MG63 (cell line): Measurements from ENCODE around the gene HRAS. TPM values are rescaled to one million over a fixed set of nuclear protein-coding genes. Genes with fewer than 3 reads are reported as not detected.
A peak's percentile ranks its signal among the peaks of the same experiment; 100 is the strongest.

Experiments
- DNase-seq: peaks from one replicate; pipeline ENCODE4 v3.0.0-alpha.2; 2020
- H3K27me3 ChIP-seq: fragments of 250-450 bp; sonication (Bioruptor Pico); 2 replicates; pipeline ENCODE4 v1.5.1; 2020; ENCODE audit warnings: mild to moderate bottlenecking, moderate library complexity
- H3K36me3 ChIP-seq: fragments of 250-450 bp; sonication (Bioruptor Pico); 2 replicates; pipeline ENCODE4 v1.5.1; 2020; ENCODE audit warnings: mild to moderate bottlenecking, moderate library complexity
- H3K4me3 ChIP-seq: fragments of 250-450 bp; sonication (Bioruptor Pico); 2 replicates; pipeline ENCODE4 v1.5.1; 2020; ENCODE audit warnings: mild to moderate bottlenecking, moderate library complexity
- H3K9me3 ChIP-seq: fragments of 250-450 bp; sonication (Bioruptor Pico); 2 replicates; pipeline ENCODE4 v1.5.1; 2020; ENCODE audit warnings: mild to moderate bottlenecking, moderate library complexity
- total RNA-seq: library from RNA; depleted of rRNA; stranded (reverse); fragments of >200 nt; shearing (Covaris generic); gene quantifications from 2 replicates; pipeline ENCODE4 v1.2.3, GENCODE V29; 2014; ENCODE audit warnings: low replicate concordance

The HRAS gene
- total RNA-seq, 1 experiment from 2014 or later = 207 TPM

DNA sequence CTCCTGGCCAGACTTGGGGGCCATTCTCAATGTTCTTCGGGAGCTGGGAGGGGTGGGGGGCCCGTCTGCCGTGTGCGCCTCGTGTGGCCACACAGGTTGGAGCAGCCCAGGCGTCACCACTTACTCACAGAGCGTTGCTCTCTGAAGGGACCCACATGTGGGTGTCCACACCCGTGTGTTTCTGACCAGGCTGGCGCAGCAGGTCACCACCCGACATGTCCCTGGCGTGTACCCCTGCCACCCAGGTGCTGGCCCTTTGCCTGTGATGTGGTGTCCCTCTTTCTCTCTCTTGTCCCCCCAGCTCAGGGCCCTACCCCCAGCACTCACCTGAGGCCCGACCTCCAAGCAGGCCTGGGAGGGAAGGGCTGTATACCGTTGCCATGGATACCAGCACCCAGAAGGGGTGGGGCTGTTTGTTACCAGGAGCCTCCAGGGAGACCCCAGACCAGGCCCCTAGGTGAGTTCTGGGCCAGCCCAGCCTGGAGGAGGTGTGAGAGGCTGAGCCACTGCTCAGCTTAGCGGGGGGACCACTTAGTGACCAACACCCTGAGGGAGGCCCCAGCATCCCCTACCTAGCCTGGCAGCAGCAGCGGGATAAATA lies 23.7 kb upstream of the HRAS start:
- Histone ChIP-seq H3K36me3 (no peaks in the 10 kb centered on the region), H3K27me3 (peaks cover 12% of the 10 kb centered on the region), H3K4me3 (no peak overlapping the region), H3K9me3 (no peaks in the 10 kb centered on the region)
- no peak for DNase-seq

DNA sequence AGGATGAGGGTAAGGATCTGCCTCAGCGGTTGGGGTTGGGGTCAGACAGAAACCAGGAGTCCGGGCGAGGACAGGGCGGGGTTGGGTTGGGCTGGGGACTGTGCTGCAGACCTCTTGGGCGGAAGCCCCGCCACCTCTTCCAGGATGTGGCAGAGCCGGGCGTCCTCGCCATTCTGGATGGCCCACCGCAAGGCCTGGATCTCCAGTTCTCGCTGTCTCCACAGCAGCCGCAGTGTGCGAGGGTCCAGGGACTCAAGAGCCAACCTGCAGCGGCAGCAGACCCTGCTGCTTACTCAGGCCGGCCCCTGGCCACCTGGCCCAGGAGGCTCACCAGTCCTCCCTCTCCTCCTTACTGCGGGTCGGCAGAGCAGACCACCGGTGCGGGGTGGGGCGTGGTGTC lies 23.1 kb upstream of the HRAS start:
- Histone ChIP-seq H3K4me3 (no peak overlapping the region), H3K36me3 (no peaks in the 10 kb centered on the region), H3K9me3 (no peaks in the 10 kb centered on the region), H3K27me3 (peaks cover 12% of the 10 kb centered on the region)
- DNase-seq = no peak

- Histone ChIP-seq H3K4me3 (no peak overlapping the region), H3K36me3 (no peaks in the 10 kb centered on the region), H3K9me3 (no peaks in the 10 kb centered on the region), H3K27me3 (peaks cover 12% of the 10 kb centered on the region)
- DNase-seq = no peak
These were observed 22.2 kb upstream of the HRAS start for GRCh38 chr11:557328-558132.

- H3K36me3 ChIP-seq = no peaks in the 10 kb centered on the region
- DNase-seq = no peak
- no peaks in the 10 kb centered on the region for H3K9me3 ChIP-seq
- H3K27me3 ChIP-seq = peaks cover 12% of the 10 kb centered on the region
- H3K4me3 ChIP-seq = no peak overlapping the region
These were observed 21.4 kb upstream of the HRAS start for GRCh38 chr11:556662-557256.

DNA sequence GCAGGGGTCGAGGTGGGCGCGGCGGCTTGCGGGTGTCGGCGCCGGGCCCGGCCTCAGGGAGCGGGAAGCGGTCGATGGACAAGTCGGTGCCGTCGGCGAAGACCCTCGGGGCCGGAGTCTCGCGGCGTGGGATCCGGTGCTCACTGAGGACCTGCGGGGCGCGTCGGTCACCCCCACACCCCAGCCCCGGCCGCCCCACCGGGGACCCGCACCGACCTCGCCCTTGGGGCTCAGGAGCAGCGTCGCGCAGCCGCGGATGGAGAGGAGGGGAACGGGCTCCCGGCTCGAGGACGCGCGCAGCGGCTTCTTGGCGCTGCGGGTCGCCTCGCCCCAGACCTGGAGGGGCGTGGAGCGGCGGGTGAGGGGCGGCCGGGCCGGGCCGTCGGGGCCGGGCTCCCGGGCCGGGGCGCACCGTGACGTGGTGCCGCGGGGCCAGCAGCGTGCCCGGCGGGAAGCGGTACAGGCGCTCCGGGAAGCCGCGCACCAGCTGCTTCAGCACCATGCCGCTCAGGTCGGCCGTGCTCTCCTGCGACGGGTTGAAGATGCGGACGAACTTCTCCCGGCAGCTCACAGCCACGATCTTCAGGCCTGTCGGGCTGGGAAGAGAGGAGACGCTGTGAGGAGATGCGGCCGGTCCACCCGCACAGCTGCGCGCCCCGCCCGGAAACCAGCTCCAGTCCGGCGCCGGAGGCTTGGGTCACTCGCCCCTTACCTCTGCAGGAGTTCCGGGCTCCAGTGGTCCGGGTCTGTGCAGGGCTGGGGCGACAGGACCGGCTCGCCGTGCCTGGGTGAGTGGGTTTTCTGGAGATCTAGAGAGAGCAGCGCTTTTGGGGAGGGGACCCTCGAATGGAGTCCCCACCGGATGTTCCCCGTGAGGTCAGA lies 20.6 kb upstream of the HRAS start:
- Histone ChIP-seq H3K27me3 (peaks cover 12% of the 10 kb centered on the region), H3K36me3 (no peaks in the 10 kb centered on the region), H3K4me3 (no peak overlapping the region), H3K9me3 (no peaks in the 10 kb centered on the region)
- no peak for DNase-seq

GRCh38 chr11:555227-555779 lies 19.9 kb upstream of the HRAS start:
- H3K9me3 ChIP-seq = no peaks in the 10 kb centered on the region
- no peaks in the 10 kb centered on the region for H3K36me3 ChIP-seq
- no peak for DNase-seq
- H3K27me3 ChIP-seq = peaks cover 12% of the 10 kb centered on the region
- H3K4me3 ChIP-seq = no peak overlapping the region

DNA sequence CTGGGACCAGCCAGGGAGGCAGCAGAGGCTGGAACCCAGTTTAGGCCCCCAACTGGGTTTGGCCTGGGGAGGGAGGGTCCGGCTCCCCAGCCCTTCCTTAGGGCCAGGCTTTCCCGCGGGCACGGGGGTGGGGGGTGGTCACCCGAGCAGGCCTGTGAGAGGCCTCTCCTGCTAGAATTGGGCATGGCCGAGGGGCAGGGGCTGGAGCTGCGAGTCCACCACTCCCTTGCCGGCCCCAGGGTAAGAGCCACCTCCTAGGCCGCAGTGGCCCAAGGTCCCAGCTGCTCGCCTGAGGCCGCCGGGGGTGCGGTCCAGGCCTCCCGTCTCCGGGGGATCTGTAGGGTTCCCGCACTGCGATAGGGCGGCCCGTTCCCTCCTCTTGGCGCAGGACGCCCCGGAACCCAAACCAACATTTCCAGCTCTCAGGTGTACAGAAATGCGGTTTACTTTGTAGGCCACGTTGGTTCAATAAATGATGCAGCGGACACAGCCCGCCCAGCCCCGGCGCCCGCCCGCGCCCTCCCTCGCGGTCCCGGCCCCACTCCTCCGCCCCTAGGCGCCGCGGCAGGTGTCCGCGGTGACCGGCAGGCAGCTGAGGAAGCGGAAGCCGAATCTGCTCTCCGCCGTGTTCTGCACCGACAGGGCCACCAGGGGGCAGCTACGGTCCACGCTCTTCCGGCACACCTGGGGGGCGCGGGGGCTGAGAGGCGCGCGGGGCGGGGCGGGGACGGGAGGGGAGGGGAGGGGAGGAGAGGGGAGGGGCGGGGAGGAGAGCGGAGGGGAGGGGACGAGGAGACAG lies 19.3 kb upstream of the HRAS start:
- Histone ChIP-seq H3K9me3 (no peaks in the 10 kb centered on the region), H3K36me3 (no peaks in the 10 kb centered on the region), H3K27me3 (peaks cover 12% of the 10 kb centered on the region), H3K4me3 (no peak overlapping the region)
- peak; percentile 48 for DNase-seq

DNA sequence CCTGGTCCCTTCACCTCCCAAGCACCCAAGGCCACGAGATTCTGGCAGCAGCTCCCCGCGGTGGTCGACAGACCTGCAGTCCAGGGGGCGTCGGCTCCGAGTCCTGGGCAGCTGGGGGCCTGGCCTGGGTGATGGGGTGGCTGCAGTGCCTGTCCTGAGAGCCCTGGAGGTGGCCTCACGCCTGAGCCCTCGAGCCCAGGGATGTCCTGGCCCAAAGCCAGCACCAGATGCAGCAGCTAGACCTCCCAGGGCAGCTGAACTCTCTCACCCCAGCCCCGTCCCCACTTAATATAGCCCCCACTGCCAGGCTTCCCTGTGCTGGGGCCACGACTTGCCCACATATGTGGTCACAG lies 18.6 kb upstream of the HRAS start:
- no peaks in the 10 kb centered on the region for H3K36me3 ChIP-seq
- DNase-seq = no peak

DNA sequence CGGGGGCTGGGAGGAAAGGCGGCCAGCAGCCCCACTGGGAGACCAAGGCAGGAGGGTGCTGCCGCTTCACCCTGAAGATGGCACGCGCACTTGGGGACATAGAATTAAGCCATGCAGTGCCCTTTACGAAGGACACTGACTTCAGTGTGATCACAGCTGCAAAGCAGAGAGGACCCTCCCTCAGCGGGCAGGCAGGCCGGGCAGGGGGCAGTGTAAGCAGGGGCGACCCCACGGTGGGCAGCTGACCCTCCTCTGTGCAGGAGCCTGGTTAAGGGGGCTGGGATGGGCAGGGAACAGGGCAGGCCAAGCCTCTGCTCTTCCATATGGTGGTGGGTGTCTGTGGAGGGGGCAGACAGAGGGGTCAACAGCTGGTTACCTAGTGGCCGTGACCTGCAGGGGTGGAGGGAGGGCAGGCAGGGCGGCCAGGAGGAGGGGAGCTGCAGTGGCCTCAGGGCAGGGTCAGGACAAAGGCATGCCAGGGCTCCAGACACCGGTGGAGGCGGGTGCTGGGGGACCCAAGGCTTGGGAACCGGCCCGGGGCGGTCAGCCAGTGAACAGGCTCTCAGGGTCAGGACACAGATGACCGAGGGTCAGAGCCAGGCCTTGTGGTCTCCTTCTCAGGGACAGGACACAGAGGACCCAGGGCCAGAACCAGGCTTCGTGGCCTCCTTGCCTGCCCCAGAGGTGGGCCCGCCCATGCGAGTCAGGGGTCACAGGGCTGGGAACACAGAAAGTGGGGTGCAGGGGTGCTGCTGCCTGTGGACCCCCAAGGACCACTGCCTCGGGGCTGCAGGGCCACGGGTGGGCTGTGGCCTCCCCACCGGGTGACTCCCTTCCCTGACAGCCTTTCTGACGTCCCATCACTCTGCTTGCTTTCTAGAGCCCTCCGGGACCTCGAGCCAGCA lies 18.0 kb upstream of the HRAS start:
- Histone ChIP-seq H3K27me3 (peaks cover 12% of the 10 kb centered on the region), H3K36me3 (no peaks in the 10 kb centered on the region)
- no peak for DNase-seq

More for the DNA sequence above, 18.6 kb upstream of the HRAS start:
- H3K4me3 ChIP-seq = no peak overlapping the region
- H3K9me3 ChIP-seq = no peaks in the 10 kb centered on the region
- peaks cover 12% of the 10 kb centered on the region for H3K27me3 ChIP-seq

GRCh38 chr11:551596-551995 lies 16.2 kb upstream of the HRAS start:
- no peak overlapping the region for H3K4me3 ChIP-seq
- H3K9me3 ChIP-seq = no peaks in the 10 kb centered on the region
- DNase-seq = no peak
- H3K36me3 ChIP-seq = no peaks in the 10 kb centered on the region
- H3K27me3 ChIP-seq = peaks cover 12% of the 10 kb centered on the region

More for the DNA sequence above, 18.0 kb upstream of the HRAS start:
- H3K4me3 ChIP-seq = no peak overlapping the region
- no peaks in the 10 kb centered on the region for H3K9me3 ChIP-seq

DNA sequence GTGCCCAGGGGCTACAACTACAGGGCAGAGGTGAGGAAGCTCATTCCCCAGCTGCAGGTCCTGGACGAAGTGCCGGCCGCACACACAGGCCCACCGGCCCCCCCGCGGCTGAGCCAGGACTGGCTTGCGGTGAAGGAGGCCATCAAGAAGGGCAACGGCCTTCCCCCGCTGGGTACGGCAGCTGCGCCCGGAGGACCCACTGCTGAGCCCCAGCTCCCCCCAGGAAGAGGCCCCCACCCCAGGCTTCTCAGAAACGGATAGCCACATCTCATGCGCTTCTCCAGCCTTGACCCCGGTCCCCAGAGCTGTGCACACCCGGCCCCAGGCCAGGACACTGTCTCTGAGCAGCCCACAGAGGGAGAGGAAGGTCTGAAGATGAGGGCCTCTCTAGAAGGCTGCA lies 15.8 kb upstream of the HRAS start:
- no peak for DNase-seq
- Histone ChIP-seq H3K4me3 (no peak overlapping the region), H3K27me3 (peaks cover 8% of the 10 kb centered on the region), H3K36me3 (no peaks in the 10 kb centered on the region), H3K9me3 (no peaks in the 10 kb centered on the region)

GRCh38 chr11:550746-551085 lies 15.3 kb upstream of the HRAS start:
- peaks cover 6% of the 10 kb centered on the region; the same call in 1 of the 2 replicates for H3K27me3 ChIP-seq
- no peak overlapping the region for H3K4me3 ChIP-seq
- no peaks in the 10 kb centered on the region for H3K9me3 ChIP-seq
- no peaks in the 10 kb centered on the region for H3K36me3 ChIP-seq
- no peak for DNase-seq

GRCh38 chr11:550021-550745 lies 14.8 kb upstream of the HRAS start:
- no peak overlapping the region for H3K4me3 ChIP-seq
- no peaks in the 10 kb centered on the region for H3K36me3 ChIP-seq
- peaks cover under 1% of the 10 kb centered on the region; the same call in 1 of the 2 replicates for H3K27me3 ChIP-seq

GRCh38 chr11:548700-549603 lies 13.6 kb upstream of the HRAS start:
- no peak for DNase-seq
- Histone ChIP-seq H3K9me3 (no peaks in the 10 kb centered on the region), H3K4me3 (no peak overlapping the region), H3K27me3 (no peaks in the 10 kb centered on the region), H3K36me3 (no peaks in the 10 kb centered on the region)

More at GRCh38 chr11:550021-550745, 14.8 kb upstream of the HRAS start:
- no peaks in the 10 kb centered on the region for H3K9me3 ChIP-seq
- DNase-seq = no peak
